Activated CD4-positive, alpha-beta T cell treated with anti-CD3 and anti-CD28 coated beads, Interleukin-2, Interleukin-4, amounts not matched to agents 100 ng/mL and 50 ng/mL, durations not matched to agents 16 hours and 8 hours (primary cell): Measurements from ENCODE around the gene IVD.

Source experiments
- DNase-seq: peaks from one replicate; pipeline ENCODE4 v3.0.0-alpha.2; 2020; ENCODE audit warnings: low spot score

IVD gene

DNA sequence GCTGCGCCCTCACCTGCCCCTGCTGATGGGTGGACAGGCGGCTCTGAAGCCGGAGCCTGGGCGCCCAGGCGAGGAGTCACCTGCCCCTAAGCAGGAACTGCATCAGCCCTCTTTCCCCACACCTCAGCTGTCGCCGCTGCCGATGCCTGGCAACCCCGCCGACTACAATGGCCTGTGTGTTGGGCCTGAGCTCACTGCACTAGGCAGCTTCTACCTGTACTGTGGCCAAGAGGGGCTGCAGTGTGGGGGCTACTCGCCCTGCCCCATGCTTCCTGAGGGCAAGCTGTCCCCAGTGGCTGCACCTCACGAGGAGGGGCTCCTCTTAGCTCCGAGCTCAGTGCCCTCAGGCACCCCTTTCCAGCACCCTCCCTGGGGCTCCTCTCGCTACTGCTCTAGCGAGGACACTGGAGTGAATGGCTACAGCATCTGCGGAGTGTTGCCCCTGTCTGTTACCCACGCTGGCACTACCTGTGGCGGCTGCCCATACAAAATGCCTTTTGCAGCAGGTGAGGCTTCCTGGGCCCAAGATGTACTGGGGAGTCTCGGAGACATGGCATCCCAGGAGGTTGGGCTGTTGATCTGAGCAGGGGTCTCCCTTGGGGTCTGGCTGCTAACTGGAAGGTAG, 53.9 kb downstream of the IVD start:
- DNase-seq, result no peak

DNA sequence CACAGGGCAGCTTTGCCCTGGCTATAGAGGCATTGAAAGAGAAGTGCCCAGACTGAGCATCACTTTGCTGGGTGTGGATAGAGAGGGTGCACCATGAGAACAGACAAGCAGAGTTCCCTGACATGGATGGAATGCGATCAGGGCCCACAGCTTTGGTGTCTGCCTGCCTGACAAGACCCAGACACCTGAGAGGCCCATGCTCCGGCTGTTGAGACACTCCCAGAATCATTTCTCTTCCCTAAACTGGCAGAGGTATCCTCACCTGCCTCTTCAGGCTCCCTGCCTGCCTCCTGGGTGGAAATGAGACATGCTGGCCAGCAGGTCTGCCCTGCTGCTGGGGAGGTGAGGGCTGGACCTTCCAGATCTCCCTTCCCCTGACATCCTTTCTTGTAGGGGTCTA, 54.8 kb downstream of the IVD start:
- no peak for DNase-seq

DNA sequence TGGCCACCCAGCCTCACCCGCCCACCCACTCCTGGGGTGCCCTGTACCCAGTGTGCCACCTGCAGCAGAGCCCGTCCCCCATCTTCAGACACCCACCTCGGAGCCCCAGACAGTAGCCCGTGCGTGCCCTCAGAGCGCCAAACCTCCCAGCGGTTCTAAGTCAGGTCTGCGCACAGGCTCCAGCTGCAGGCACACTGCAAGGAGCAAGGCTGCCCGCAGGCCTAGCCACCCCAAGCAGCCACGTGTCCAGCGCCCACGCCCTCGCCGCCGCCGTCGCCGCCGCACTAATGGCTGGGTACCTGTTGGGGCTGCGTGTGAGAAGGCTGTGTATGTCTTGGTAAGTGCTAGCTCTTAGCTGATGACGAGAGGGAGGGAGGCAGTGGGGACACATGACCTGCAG, 56.4 kb downstream of the IVD start:
- DNase-seq, result no peak

DNA sequence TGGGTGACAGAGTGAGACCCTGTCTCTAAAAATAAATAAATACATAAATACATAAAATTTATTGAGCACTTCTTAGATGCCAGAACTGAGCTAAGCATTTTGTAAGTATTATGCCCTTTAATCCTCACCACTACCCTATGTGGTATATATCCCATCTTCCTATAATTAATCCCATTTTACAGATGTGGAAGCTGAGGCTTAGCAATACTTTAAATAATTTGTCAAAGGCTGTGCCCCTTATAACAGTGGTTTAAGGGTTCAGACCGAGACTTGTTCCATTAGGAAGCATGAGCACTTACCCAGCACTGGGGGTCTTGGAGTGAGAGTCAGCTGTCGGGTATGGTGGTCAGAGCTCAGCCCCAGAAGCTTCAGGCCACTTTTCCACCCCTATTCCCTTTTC, 57.7 kb downstream of the IVD start:
- DNase-seq, result no peak

DNA sequence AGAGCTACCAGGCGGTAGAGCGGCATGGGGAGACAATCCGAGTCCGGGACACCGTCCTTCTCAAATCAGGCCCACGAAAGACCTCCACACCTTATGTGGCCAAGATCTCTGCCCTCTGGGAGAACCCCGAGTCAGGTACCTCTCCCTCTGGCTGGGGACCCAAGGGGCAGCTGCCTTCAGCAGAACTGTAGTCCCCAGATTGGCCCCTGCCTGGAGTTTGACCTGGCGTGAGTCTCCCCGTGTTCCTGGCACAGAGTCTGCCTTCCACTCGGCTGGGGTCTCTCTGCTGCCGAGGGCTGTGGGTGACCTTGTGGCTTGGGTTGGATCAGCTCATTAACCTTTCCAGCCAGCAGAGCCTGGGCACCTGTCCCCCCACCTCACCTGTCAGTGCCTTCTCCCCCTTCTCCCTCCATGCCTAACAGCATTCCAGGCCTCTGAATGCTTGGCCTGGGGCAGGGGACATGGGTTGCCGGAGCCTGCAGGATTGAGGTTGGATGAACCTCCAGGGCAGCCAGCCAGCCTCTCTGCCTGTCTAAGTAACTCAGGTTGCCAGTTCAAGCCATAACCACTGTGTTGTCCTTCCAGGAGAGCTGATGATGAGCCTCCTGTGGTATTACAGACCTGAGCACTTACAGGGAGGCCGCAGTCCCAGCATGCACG, 58.4 kb downstream of the IVD start:
- no peak for DNase-seq

DNA sequence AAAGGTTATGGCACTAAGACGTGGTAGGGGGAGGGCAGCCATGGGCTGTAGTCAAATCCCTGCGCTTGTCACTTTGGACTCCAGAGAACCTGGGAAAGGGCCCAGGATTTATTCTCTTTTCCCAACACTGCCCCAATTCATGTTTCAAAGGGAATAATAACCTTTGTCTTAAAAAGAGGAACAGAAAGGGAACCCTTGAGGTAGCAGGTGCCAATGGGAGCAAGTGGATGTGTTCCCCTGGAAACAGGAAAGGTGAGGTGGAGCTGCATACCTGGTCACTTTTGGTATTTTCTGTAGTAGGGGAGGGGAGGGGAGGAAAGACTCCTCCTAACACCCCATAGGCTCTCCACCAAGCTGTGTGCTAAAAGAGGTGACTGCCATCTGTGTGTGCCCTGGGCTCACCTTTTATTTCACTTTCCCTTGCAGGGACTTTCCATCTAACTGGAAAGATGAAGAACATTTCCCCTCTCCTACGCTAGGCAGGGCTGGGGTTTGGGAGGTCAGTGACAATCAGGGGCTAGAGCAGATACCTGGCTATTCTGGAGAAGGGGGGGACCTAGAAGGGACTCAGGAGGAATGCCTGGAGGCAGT, 59.1 kb downstream of the IVD start:
- DNase-seq, result no peak

DNA sequence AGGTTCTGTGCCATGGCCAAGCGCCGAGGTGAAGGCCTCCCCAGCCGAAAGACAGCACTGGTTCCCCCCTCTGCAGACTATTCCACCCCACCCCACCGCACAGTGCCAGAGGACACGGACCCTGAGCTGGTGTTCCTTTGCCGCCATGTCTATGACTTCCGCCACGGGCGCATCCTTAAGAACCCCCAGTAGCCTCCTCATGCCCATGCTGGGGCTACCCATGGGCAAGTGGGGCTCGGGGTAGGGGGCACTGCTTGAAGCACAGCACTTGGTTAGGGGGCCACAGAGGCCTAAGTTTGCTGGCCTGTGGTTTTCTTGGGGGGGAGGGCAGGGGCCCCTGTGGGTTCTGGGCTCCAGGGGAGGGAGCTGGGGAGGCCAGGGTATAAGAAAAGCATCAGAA, 60.3 kb downstream of the IVD start:
- no peak for DNase-seq

DNA sequence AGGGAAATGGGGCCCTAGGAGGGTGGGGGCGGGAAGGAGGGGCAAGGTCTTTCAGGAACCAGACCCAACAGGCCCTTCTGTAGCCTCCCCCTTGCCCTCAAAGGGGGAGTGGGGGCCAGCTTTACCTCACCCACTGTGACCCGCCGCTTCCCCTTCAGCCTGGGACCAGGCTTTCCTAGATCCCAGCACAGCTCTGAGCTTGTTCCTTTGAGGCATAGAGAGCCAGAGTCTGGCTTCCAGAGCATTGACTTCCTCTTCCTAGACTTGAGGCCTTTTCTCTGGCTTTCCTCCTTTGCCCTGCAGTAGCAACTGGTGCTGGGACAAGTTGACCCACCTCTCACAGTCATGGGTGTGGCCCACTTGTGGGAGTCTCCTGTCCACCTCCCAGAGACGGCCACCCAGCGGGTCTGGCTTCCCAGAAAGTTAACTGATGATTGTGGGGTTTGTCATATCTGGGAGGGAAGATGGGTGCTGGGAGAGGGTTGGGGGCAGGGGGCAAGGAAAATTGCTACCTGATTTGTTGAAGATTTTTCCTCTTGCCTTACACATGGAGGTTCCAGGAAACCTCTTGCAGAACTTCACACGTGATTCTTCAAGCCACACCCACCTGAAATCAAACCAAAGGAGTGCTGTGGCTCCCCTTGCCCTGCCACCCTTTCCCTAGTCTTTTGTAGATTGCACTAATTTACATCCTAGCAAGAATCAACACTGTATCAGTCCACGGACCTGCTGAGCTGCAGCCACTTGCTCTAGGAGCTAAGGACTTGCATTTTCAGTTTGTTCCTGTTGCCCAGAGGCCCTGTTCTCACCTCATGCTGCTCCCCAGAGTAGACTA, 61.0 kb downstream of the IVD start:
- no peak for DNase-seq

DNA sequence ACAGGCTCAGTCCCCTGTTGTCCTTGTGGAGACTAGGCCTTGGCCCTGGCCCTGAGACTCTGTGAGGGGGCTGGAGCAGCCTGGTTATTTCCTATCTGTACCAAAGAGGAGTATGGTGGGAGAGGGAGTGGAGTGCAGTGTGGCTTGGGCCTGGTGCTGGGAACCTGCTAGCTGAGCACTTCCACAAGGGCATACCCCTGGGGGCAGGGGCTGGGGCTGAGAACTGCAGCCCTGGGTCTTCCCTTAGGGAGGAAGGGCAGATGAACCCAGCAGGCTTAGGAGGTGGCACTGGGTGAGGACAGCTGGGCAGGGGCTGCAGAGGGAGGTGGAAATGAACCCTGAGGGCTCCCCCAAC, 61.6 kb downstream of the IVD start:
- DNase-seq, result no peak

DNA sequence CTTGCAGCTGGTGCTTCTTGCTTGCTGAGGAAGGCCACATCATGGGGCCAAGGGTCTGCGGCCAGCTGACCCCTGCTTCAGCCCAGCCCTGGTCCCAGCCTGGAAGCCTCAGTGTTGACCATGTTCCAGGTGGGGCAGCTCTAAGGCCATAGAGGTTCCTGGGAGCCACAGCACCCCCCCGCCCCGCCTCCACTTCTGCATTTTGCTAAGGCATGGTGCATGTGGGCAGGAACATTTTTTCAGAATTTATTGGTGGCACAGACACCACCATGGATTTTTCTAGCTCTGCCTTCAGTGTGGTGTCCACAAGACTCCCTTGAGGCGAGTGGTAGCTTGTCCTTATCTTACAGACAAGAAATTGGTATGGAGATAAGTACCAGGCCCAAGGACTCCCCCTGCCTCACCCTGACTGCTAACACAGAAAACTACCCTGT, 63.3 kb downstream of the IVD start:
- no peak for DNase-seq

DNA sequence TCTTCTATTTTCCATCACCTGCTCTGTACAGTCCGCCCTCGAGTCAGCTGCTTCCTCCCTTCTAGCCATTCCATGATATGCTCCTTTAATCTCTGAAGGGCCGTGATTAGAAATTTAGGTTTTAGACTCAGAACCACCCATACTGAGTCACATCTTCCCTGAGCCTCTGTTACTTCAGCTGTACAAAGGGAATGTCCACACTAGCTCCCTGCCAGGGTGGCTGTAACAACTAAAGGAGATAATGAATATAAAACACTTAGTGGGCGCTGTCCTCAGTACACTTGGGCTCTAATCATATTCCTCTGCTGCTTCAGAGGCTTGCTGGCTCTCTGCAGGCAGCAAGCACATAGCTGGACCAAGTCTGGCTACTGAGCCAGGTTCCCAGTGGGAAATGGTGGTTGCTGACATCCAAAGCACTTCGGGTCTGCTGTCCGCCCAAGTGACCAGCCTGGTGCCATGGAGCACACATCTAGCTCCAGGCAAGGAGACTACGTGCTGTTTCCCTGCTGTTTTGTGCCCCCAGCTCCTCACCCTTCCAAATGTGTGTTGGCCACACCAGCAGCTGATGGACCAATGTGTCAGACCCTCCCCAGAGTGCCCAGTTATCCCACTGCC, 64.3 kb downstream of the IVD start:
- no peak for DNase-seq

DNA sequence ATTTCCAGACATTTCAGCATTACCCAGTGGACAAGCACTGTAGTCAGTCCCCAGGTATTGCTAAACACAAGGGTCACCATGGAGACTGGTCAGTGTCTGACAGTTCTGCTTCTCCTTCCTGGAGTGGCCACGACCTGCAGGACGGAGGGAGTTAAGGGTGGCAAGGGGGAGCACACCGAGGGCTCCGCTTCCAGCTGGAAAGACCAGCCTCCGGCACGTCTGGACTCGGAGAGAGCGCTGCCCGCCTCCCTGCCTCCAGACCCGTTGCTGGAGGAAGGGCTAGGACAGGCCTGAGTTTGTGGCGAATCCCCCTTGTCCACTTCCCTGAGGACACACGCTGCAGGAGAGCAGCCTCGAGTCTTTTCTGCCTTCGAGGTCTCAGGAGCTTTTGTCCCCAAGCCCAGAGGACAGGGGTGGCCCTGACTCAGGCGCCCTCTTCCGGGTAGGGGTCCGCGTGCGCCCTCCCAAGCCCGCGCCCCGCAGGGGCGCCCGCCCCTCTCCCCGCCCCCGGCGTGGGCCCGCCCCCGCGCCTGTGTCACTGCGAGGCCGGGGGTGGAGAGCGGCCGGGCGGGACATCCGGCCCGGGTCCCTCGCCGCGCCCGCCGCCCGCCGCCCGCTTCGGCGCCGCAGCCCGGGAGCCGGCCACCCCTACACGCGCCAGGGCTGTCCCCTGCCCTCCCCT, 65.0 kb downstream of the IVD start, which contains the start of gene CHST14:
Gene CHST14, plus strand, starts transcription at position 562 of the 682 bp plus-strand sequence. CDS start 230 bp downstream, outside the sequence.
- peak; percentile 46 for DNase-seq
